C4-2B (cell line): ENCODE measurements around the gene BRI3.

ENCODE experiments used
- CTCF ChIP-seq: fragments of 450-650 bp; conservative IDR thresholded peaks from 2 replicates; pipeline ENCODE4 v1.5.1; 2017; ENCODE audit warnings: mild to moderate bottlenecking
- ZFX ChIP-seq: fragments of 450-650 bp; IDR thresholded peaks from 2 replicates; pipeline ENCODE4 v1.6.1; 2017

- no peak for TF ChIP-seq CTCF
- TF ChIP-seq ZFX: no peak
These were observed 32.4 kb upstream of the BRI3 start for GRCh38 chr7:98249106-98249505.
